ENCODE results near the gene LRRC4C.

The LRRC4C gene

DNA sequence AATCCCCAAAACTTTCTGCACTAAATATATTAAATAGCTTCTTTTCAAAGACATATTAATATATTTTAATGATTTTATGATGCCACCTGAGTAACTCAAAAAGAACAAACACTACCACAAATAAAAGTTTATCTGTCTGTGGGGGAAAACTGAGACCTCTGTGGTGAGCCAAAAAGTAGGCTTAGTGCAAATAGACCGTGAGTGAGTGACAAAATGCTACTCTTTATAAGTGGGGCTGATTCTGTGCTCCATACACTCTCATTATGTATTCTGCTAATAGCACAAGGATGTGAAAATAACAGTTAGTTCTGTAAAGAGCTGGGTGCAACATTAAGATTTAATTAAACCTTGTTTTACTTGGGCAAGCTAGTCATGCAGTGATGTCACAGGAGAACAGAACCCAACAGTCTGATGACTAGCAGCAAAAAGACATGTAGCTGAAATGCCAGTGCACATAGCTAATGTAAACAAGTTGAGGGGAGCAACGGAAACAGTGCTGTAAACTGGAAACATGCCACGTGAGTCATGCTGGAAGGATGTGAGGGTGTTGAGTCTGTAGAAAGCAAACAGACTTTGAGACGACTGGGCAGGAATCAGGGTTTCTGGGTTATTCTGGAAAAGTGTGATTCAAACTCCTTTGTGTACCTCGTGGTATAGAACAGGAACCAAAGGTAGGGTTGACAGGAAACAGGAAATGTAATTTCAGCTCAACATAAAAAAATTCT is 1130.4 kb downstream of the LRRC4C start:
- DNase-seq: no peak

DNA sequence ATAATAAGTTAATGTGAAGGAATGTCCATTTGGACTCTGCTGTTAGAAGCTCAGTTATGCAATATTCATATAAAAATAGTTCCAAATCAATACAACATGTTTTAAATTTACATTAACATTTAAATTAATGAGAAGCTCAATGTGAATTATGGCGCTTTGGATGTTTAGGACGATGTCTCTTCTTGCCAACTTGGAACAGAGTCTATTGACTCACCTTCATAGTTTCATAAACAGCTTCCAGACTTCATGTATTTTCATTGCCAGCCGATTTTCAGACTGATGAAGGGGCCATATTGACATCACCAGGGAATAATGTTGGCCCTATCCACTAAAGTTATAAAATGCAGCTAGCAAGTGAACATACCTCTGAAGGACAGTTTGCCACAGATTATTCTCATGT is 1136.2 kb downstream of the LRRC4C start:
- no peak for DNase-seq

DNA sequence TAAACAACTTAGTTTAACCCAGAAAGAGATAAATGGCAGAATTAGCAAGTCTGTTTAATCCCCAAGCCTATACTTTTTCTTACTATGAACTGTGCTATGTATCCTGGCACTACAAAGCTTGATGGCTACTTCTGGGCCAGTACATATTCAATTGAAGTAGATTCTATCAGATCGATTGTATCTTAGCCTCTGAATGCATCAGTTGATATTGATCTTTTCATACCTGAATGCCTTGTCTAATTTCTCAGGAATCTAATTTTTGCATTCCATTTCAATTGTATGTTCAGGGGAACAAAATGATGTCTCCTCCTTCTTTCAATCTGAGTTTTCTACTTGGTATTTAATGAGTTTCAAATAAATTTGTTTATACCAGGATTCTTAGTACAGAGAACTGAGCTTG is 1137.9 kb downstream of the LRRC4C start:
- DNase-seq: no peak

DNA sequence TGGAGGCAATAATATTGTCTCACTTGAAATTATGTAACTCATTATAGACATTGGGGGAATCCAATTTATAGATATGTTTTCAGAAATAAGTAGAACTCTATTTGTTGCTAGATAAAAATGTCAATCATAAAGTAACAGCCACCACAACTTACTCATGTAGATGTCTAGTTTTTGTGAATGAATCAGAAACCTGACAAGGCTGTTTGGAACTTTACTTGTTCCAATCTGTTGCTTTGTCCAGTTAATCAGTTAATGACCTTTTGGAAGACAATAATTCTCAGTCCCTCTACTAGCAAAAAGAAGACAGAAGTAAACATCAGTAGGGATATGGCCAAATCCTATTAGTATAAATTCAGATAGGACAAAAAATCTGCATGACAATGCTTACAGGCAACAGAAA is 1143.3 kb downstream of the LRRC4C start:
- no peak for DNase-seq

DNA sequence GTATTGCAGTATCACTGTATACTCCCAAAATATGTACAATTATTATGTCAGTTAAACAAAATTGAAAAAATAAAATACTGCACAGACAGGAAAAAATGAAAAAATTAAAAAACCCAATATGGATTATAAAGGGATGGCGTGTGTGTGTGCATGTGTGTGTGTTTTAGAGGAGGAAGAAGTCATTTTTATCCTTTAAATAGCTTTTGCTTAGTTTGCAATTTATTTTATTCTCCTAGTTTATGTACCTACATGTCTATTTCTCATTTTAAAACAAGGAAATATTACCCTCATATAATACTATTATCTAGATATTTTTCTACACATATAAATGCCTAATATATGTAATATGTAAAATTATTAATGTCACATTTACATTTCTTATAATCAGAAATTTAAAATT is 1144.3 kb downstream of the LRRC4C start:
- no peak for DNase-seq

DNA sequence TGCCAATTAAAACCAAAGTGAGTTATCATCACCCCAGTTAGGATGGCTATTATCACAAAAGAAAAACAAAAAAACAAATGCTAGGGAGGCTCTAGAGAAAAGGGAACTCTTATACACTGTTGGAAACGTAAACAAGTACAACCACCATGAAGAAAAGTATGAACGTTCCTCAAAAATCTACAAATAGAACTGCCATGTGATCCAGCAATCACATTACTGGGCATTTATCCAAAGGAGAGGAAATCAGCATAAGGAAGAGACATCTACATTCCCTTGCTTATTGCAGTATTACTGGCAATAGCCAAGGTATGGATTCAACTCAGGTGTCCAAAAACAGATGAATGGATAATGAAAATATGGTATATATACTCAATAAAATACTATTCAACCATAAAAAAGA is 1145.1 kb downstream of the LRRC4C start:
- DNase-seq: no peak

DNA sequence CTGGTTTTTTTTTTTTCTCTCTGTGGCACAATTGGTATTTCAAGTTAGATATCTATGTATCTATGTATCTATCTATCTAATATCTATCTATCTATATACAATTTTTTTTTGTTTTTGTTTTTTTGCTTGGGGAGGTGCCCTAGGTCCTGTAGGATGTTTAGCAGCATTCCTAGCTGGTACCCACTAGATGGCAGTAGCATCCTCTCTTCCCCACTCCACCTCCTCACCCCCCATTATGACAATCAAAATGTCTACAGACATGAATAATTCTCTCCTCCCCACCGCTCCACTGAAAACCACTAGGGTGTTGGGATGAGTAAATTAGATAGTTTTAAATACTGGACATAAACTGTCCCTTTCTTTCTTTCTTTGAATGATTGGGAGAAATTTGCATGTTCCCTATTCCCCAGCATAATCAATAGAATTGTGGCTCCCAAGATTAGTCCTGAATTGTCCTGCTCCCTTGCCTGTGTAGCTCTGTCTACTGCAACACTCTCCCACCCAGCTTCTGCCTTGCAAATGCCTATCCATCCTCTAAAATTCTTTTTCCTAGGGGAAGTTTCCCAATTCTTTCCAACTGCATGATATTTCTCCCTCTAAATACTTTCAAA is 1152.4 kb downstream of the LRRC4C start:
- no peak for DNase-seq

DNA sequence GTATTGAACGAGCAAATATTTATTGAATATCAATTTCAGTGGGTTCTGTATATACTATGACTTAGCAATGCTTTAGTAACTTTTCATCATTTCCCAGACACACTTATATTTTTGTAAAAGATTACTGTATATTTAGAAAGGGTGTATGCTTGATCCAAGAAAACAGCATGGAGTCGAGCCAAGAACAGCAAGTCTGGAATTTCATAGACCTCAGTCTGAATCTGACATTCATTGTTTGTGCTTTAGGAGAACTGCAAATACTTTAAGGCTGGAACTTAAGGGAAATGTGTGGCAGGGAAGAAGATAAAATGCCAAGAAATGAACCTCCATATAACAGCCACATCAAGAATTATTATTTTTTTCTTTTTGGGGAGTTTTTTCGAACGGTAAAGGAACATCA is 1156.8 kb downstream of the LRRC4C start:
- DNase-seq: no peak

DNA sequence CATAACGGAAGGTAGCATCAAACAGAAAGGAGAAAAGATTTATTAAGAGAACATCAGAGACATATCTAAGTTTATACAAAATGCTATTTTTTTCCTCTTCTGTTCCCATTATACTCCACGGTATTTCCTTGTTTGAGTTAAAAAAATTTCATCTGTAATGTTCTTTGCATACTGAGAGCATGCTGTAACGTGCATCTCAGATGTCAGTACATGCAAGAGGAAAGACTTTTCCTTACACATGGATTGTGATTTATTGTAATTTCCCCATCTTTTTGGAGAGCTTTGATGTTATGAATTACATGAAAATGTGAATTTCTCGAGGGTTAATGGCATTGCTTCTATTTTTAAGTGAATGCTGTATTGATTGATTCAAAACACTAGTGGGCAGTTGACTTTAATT is 1164.0 kb downstream of the LRRC4C start:
- no peak for DNase-seq

DNA sequence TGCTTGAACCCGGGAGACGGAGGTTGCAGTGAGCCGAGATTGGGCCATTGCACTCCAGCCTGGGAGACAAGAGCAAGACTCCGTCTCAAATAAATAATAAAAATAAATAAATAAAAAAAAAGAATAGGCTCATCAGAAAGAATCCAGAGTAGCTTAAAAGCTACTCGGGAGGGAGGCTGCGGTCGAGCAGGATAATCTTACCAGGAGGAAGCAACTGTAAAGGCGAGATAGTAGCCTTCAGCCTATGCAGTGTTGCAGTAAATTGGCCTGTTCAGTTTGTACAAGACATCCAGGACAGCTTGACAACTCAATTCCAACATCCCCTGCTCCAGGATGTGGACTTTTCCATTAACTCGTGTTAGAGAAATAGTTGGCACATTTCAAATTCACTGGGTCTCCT is 1164.7 kb downstream of the LRRC4C start:
- no peak for DNase-seq

DNA sequence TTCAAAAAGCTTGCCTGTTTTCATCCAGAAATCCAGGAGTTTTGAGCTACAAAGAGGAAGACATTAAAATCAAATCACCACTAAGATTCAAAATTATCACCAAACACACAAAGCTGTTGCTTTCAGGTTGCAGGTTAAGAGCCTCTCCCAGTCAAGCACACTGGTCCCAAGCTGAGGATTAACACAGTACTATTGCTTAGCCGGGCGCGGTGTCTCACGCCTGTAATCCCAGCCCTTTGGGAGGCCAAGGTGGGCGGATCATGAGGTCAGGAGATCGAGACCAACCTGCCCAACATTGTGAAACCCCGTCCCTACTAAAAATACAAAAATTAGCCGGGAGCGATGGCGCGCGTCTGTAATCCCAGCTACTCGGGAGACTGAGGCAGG is 1165.1 kb downstream of the LRRC4C start:
- DNase-seq: no peak

DNA sequence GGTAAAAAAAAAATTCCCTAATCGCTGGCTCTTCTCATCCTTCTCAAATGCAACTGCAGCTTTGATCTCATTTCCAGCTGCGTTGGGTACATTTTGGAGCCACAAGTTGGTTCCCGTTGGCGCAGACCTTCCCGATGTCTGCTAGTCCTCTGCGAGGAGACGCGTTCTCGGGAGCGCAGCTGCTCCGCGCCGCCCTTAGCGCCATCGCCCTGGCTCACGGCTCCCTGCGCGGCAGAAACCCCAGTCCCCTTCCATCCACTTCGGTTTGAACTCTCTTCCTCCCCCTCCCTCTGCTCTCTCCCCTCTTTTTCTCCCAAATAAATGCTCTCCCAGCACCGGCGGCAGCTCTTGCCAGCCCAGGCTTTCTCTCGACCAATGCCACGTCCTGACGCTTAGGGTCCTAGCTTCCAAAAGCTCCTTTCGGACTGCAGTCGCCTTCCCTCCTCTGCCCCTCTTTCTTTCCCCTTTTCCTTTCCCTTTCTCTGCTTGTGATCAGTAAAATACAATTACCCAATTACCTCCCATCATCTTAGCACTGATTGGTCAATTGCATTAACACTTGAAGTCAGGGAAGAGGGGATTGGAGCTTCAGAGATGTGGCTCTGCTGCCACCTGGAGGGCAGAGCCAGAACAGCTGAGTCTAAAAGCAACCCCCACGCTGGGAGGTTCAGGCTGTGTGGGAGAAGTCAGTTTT is 1165.7 kb downstream of the LRRC4C start:
- DNase-seq: peak; percentile 8

DNA sequence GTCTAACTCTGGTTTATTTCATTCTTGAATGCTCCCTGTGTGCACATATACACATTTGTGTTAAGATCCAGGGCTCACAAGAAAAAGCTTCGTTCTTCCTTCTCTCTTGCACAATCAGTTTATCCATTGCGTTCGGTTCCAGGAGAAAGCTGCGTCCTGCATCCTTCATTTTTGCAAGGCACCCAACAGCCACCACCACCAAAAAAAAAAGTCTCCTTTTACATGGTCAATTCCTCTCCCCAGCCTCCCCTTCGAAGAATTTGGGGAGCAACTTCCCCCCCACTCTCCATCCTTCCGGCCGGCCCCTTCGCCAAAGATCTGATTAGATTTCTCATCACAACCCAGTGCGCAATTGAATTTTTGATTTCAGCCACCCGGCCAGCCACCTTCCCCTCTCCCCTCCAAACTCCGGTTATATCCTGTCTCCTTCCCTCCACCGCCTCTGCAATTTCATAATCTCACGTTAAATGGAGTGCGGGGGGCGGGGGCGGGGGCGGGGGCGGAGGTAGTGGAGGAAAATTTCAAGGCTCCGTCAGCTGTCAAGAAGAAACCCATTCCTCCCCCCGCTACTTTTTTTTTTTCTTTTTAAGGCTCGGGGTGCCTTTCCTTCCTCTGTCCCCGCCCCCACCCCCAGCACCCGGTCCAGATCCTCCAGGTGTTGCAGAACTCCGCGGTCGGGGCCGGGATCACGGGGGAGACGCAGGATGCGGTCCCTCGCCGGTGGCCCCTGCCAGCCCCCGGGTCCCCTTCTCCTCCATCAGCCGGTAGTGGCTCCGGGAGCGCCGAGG is 1166.5 kb downstream of the LRRC4C start:
- no peak for DNase-seq

DNA sequence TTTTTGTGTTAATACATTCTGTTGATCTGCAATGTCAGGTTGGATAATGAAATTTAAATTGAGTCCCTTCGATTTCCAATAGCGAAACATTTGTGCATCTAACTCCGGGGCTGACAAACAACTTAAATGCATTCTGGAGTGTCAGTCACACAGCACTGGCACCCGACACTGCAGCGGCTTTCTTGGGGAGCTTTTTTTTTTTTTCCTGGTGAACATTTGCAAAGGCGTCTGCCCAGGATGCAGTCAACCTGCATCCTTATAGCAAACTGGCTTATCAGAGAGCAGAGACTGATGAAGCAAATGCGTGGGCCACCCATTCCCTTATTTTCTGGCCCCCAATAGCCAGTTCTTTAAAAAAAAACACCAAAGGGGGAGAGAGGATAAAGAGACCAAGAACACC is 1167.7 kb downstream of the LRRC4C start:
- no peak for DNase-seq

DNA sequence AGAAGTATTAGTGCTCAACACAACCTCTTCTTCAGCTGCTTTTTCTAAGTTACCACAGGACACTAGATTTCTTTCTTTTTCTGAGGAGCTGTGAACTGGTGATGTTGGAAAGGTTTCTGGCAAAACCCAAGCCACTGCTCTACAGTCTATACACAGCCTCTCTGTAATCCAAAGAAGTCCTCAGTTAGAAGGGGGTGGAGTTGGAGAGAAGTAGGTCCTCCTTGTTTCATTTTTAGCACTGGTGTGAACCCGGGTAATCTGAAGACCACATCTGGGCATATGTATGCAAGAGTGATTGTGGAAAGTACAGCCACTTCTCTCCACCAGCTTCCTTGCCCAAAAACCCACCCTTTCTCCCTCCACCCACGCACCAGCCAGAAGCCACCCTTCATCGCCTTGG is 1168.1 kb downstream of the LRRC4C start:
- no peak for DNase-seq

DNA sequence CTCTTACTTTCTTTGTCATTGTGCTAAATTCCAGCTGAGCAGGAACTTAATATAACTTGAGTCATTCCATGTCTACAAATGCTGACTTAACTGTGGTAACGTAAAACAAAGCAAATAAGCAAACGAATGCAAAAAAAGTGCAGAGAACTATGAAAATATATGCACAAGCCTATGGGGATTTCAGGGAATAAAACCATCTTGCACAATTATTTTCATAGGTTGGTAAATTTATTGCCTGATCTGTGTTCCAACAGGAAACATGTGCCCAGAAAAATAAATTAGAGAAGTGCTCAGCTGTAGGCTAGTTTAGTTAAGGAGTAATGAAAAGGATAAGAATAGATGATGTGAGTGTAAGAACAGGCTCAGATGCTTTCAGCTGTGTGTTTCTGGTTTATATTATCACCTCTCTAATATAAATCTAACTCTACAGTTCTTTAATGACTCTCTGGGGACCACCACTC is 1169.3 kb downstream of the LRRC4C start:
- no peak for DNase-seq

DNA sequence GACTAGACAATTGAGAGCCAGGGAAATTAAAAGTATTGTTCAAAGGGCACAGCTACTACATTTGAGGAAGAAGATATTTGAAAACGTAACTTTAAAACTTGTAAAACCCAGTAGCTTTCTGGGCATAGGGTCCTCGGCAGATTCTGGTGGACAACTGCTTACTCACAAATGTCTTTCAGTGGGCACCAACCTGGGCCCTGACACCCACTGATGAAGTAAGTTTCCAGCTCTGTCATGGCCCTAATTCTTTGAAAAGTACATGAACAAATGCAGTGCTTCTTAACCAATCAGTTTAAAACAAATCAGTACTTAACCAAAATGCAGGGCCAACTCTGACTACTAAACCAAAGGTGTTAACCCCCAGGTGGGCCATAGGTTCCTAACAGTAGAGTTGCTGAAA is 1170.1 kb downstream of the LRRC4C start:
- no peak for DNase-seq

DNA sequence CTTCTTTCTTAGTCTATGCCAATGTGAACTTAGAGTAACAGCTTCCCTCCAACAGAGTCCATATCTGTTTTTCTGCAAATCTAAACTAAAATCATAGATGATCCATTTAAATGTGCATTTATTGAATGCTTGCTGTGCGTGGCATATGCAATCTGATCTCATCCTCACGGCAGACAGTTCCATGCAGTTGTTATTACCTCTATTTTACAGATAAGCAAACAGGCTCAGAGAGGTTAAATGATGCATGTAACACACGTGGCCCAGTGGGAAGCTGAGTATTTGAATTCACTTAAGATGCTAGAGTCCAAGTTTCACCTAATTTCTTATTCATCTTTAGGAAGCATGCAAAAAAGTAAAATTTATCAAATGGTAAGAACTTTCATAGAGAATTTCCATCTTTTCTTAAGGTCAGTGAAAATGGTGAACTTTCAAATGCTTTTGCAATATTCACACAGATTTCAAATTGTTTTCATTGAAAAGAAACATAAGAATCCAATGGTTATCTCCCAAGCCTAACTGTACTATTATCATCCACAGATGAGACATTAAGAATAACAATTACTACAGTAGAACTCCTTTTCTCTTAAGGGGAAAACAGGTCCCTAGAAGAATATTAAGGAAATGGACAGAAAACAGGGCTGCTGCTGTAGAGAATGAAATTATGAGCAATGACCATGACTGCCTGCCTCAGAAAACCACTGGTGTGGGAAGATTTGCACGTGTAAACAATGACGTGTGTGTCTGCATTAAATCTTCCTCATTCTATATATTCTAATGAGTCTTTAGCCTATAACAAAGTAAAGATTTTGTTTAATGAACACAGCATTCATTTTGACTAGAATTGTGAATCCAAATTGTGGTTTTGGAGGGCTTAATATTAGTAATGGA is 1171.3 kb downstream of the LRRC4C start:
- no peak for DNase-seq

DNA sequence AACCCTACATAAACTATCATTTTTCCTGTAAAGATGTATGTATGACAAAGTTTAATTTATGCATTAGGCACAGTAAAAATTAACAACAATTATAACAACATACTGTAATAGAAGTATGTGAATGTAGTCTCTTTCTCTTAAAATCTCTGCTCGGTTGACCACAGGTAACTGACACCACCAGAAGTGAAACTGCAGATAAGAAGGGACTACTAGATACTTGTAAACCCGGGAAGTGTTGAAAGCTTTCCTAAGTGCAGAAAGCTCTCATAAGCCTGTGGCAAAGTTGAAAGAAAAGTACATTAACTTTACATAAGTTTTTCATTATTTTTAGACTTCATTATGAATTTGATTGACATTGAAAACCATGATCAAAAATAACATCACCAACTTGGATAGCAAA is 1173.3 kb downstream of the LRRC4C start:
- DNase-seq: no peak

DNA sequence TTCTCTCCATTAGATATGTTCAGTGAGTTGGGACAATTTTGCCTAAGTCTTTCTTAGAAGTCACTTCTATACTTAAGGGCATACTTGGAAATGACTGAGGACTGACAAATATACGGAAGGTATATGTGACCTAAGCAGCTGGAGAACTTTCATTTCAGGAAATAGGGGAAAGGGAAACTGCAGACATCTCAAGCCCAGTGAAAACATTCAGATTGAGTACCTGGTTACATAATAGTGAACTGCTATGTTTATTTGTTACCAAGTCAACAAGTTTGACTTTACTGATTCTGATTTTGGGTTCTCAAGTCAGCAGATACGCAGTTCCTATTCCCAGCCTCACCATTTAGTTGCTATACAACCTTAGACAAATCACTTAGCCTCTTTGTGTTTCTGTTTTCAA is 1173.9 kb downstream of the LRRC4C start:
- no peak for DNase-seq

DNA sequence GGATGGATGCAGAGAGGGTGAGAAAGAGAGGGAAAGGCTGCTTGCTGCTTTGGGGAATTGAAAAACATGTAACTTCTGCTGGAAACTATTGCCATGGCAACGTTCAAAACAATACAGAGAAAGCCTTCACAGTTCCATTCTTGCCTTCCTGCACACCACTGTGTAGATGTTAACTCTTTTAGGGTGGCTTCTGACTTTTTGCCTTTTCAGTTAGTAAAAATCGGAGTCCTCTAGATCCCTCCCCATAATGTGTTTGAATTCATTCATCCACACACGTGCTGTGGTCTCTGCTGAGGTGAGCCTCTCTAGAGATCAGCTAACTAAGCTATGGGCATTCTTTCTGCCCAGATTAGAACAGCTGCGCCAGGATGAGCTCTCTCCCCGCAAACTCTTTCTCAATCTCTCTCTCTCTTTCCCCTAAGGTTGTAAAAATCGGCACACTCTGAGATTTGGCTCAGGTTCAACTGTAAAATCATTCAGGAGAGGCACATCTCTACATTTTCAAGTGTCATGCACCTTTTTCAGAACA is 1178.3 kb downstream of the LRRC4C start:
- no peak for DNase-seq

Data from CD4-positive, alpha-beta T cell treated with Interleukin-10 for 1 hour (primary cell).